ENCODE measurements around the gene POLE3.

- TF ChIP-seq POLR2AphosphoS5 (IDR thresholded peaks at IDR 0.05) (no peak), CTCF (IDR thresholded peaks at IDR 0.05) (no peak), POLR2A (IDR thresholded peaks at IDR 0.05) (no peak), EP300 (IDR thresholded peaks at IDR 0.05; ENCODE audit: low read depth) (no peak)
Observed at GRCh38 chr9:113425072-113425471, 14.6 kb upstream of the POLE3 start.
